H9 (cell line): ENCODE measurements around the gene TFR2. TPM values are rescaled to one million over a fixed set of nuclear protein-coding genes. Genes with fewer than 3 reads are reported as not detected.

ENCODE experiments used
- DNase-seq: peaks from one replicate; pipeline ENCODE4 v3.0.0-alpha.2; 2017
- H2AFZ ChIP-seq: one replicate; pipeline ENCODE4 v1.6.1; 2013; ENCODE audit warnings: mild to moderate bottlenecking, low read length, control low read depth, moderate library complexity
- H2AK5ac ChIP-seq: 2 replicates; pipeline ENCODE4 v1.6.1; 2013; ENCODE audit warnings: low read length, control low read depth, mixed read lengths; ENCODE audit not compliant: insufficient read length
- H2BK120ac ChIP-seq: one replicate; pipeline ENCODE4 v1.6.1; 2013; ENCODE audit warnings: low read depth, mild to moderate bottlenecking, low read length, control low read depth, inconsistent platforms; ENCODE audit not compliant: poor library complexity, severe bottlenecking
- H2BK12ac ChIP-seq: 2 replicates; pipeline ENCODE4 v1.6.1; 2013; ENCODE audit warnings: low read length, control low read depth, mixed read lengths, low read depth; ENCODE audit not compliant: insufficient read length
- H2BK15ac ChIP-seq: 2 replicates; pipeline ENCODE4 v1.6.1; 2013; ENCODE audit warnings: low read depth, low read length, control low read depth
- H2BK20ac ChIP-seq: one replicate; pipeline ENCODE4 v1.6.1; 2013; ENCODE audit warnings: low read depth, mild to moderate bottlenecking, low read length, control low read depth, inconsistent platforms; ENCODE audit not compliant: poor library complexity, severe bottlenecking
- H2BK5ac ChIP-seq: 2 replicates; pipeline ENCODE4 v1.6.1; 2013; ENCODE audit warnings: low read length, control low read depth, mixed read lengths; ENCODE audit not compliant: insufficient read length
- H3K14ac ChIP-seq: 2 replicates; pipeline ENCODE4 v1.6.1; 2013; ENCODE audit warnings: low read length, control low read depth; ENCODE audit not compliant: insufficient read depth
- H3K18ac ChIP-seq: 2 replicates; pipeline ENCODE4 v1.6.1; 2013; ENCODE audit warnings: low read depth, mild to moderate bottlenecking, mixed read lengths, low read length, control low read depth; ENCODE audit not compliant: insufficient read length
- H3K23ac ChIP-seq: 2 replicates; pipeline ENCODE4 v1.6.1; 2013; ENCODE audit warnings: low read length, control low read depth, mixed read lengths, low read depth; ENCODE audit not compliant: insufficient read length
- H3K23me2 ChIP-seq: 2 replicates; pipeline ENCODE4 v1.6.1; 2013; ENCODE audit warnings: low read depth, mild to moderate bottlenecking, mixed read lengths, low read length, control low read depth; ENCODE audit not compliant: insufficient read length, poor library complexity, severe bottlenecking
- H3K27ac ChIP-seq: 2 replicates; pipeline ENCODE4 v1.5.1; 2013; ENCODE audit warnings: low read length, control low read depth, mixed read lengths, low read depth; ENCODE audit not compliant: insufficient read length
- H3K27me3 ChIP-seq: 2 replicates; pipeline ENCODE4 v1.6.1; 2013; ENCODE audit warnings: low read length, control low read depth, inconsistent platforms; ENCODE audit not compliant: insufficient read depth
- H3K4ac ChIP-seq: 2 replicates; pipeline ENCODE4 v1.6.1; 2013; ENCODE audit warnings: low read depth, mild to moderate bottlenecking, control low read depth, inconsistent platforms, low read length, moderate library complexity
- H3K4me1 ChIP-seq: 2 replicates; pipeline ENCODE4 v1.6.1; 2013; ENCODE audit warnings: low read length, control low read depth, inconsistent platforms; ENCODE audit not compliant: insufficient read depth
- H3K4me2 ChIP-seq: 2 replicates; pipeline ENCODE4 v1.6.1; 2013; ENCODE audit warnings: low read length, control low read depth, mixed read lengths; ENCODE audit not compliant: insufficient read length, insufficient read depth
- H3K56ac ChIP-seq: 2 replicates; pipeline ENCODE4 v1.6.1; 2013; ENCODE audit warnings: low read depth, mild to moderate bottlenecking, mixed read lengths, low read length, control low read depth; ENCODE audit not compliant: insufficient read length
- H3K79me1 ChIP-seq: 2 replicates; pipeline ENCODE4 v1.6.1; 2013; ENCODE audit warnings: low read depth, mild to moderate bottlenecking, moderate library complexity, low read length, control low read depth, inconsistent platforms; ENCODE audit not compliant: insufficient read depth, poor library complexity, severe bottlenecking
- H3K79me2 ChIP-seq: 2 replicates; pipeline ENCODE4 v1.6.1; 2013; ENCODE audit warnings: low read length, control low read depth, inconsistent platforms; ENCODE audit not compliant: insufficient read depth
- H3K9ac ChIP-seq: 2 replicates; pipeline ENCODE4 v1.6.1; 2013; ENCODE audit warnings: low read length, control low read depth, mixed read lengths; ENCODE audit not compliant: insufficient read length; ENCODE audit errors: extremely low read depth
- H3K9me3 ChIP-seq: one replicate; pipeline ENCODE4 v1.6.1; 2013; ENCODE audit warnings: low read depth, low read length, inconsistent platforms; ENCODE audit not compliant: control insufficient read depth
- H3T11ph ChIP-seq: one replicate; pipeline ENCODE4 v1.6.1; 2013; ENCODE audit warnings: mild to moderate bottlenecking, low read length, control low read depth, inconsistent platforms
- H4K20me1 ChIP-seq: one replicate; pipeline ENCODE4 v1.6.1; 2013; ENCODE audit not compliant: control insufficient read depth, insufficient read length, insufficient read depth
- H4K5ac ChIP-seq: 2 replicates; pipeline ENCODE4 v1.6.1; 2013; ENCODE audit warnings: low read depth, mild to moderate bottlenecking, mixed read lengths, low read length, control low read depth; ENCODE audit not compliant: insufficient read length
- H4K8ac ChIP-seq: replicated peaks from 2 replicates; pipeline ENCODE4 v1.6.1; 2013; ENCODE audit warnings: low read length, control low read depth, mixed read lengths, low read depth; ENCODE audit not compliant: insufficient read length
- H4K91ac ChIP-seq: 2 replicates; pipeline ENCODE4 v1.6.1; 2013; ENCODE audit warnings: low read depth, mild to moderate bottlenecking, moderate library complexity, mixed read lengths, low read length, control low read depth; ENCODE audit not compliant: insufficient read length
- H3K27ac Mint-ChIP-seq, 3 experiments: 2 replicates in 2 of 3; 3 replicates in 1 of 3; pipeline ENCODE4 v1.8.0; 2020 to 2021; ENCODE audit warnings: mixed read lengths in 3 of 3, mild to moderate bottlenecking in 1 of 3, moderate library complexity in 1 of 3
- H3K27me3 Mint-ChIP-seq: 2 replicates; pipeline ENCODE4 v1.8.0; 2021; ENCODE audit warnings: low read depth, mild to moderate bottlenecking, moderate library complexity, mixed read lengths
- H3K36me3 Mint-ChIP-seq, 3 experiments: 2 replicates in 2 of 3; 3 replicates in 1 of 3; pipeline ENCODE4 v1.8.0; 2020 to 2021; ENCODE audit warnings: low read depth in 3 of 3, mixed read lengths in 3 of 3; ENCODE audit not compliant: insufficient read depth in 1 of 3
- H3K4me1 Mint-ChIP-seq, 2 experiments: 2 replicates each; pipeline ENCODE4 v1.8.0; 2020; ENCODE audit warnings: mixed read lengths in 2 of 2
- H3K4me3 Mint-ChIP-seq, 2 experiments: 2 replicates in 1 of 2; 3 replicates in 1 of 2; pipeline ENCODE4 v1.8.0; 2020 to 2021; ENCODE audit warnings: mild to moderate bottlenecking in 2 of 2, mixed read lengths in 2 of 2, moderate library complexity in 1 of 2
- H3K9me3 Mint-ChIP-seq, 2 experiments: 2 replicates in 1 of 2; 3 replicates in 1 of 2; pipeline ENCODE4 v1.8.0; 2020; ENCODE audit warnings: mild to moderate bottlenecking in 2 of 2, mixed read lengths in 2 of 2, moderate library complexity in 1 of 2
- CTCF ChIP-seq: fragments of 200-600 bp; sonication (generic); conservative IDR thresholded peaks from 3 replicates; pipeline ENCODE4 v1.8.0; 2021; ENCODE audit warnings: antibody characterized with exemption, mild to moderate bottlenecking
- WGBS: extraction: QIAGEN DNeasy Blood & Tissue Kit; methylation state at CpG from one replicate; pipeline ENCODE4 v1.1.7; 2013; ENCODE audit warnings: missing lambda C conversion rate, low lambda C conversion rate, mixed read lengths; ENCODE audit not compliant: insufficient read length; ENCODE audit errors: extremely low coverage; 5-methylcytosine and 5-hydroxymethylcytosine counted together
- total RNA-seq: library from RNA; stranded (reverse); gene quantifications from 2 replicates; pipeline ENCODE4 v1.2.1, GENCODE V29; 2021

Gene TFR2
- total RNA-seq, 1 experiment from 2014 or later = 2.3 TPM

- peak; percentile 29 for DNase-seq
- Histone ChIP-seq H3K18ac (no peak overlapping the region), H2BK12ac (no peak overlapping the region), H3K79me1 (no peaks in the 10 kb centered on the region), H4K8ac (no peak overlapping the region), H2BK5ac (no peak overlapping the region), H4K91ac (no peak overlapping the region), H3K9me3 (no peaks in the 10 kb centered on the region), H2BK20ac (no peak overlapping the region), H3K79me2 (no peaks in the 10 kb centered on the region), H3K27ac (no peak overlapping the region), H3K27me3 (no peaks in the 10 kb centered on the region), H2BK120ac (no peak overlapping the region), H4K5ac (no peak overlapping the region), H3K4ac (no peak overlapping the region), H3K23ac (no peak overlapping the region), H2AK5ac (no peak overlapping the region), H3K9ac (no peak overlapping the region), H4K20me1 (no peaks in the 10 kb centered on the region), H3T11ph (no peak overlapping the region), H3K56ac (no peak overlapping the region), H3K4me2 (no peak overlapping the region), H3K23me2 (peaks cover 9% of the 10 kb centered on the region), H3K14ac (no peak overlapping the region; the same call in 1 of the 2 replicates), H2AFZ (no peak overlapping the region), H3K4me1 (peaks cover 5% of the 10 kb centered on the region; the same call in 1 of the 2 replicates), H2BK15ac (no peak overlapping the region)
- Mint-ChIP-seq H3K27ac (no peak overlapping the region), H3K9me3 (peaks cover 0 to 2% of the 10 kb centered on the region in 2 experiments; a peak in 1 of 5 replicates), H3K4me1 (peaks cover 25 to 28% of the 10 kb centered on the region in 2 experiments), H3K36me3 (peaks cover 8 to 18% (median 17%) of the 10 kb centered on the region in 3 experiments; a peak in 6 of 7 replicates), H3K27me3 (peaks cover 5% of the 10 kb centered on the region), H3K4me3 (no peak overlapping the region)
- no CpG with 5 or more reads among the region's 30 CpGs for WGBS
- TF ChIP-seq CTCF = no peak
Observed at GRCh38 chr7:100572949-100573675, 68.2 kb downstream of the TFR2 start.
